MM.1S (cell line): ENCODE results near the gene ADCY4.

Source experiments
- DNase-seq: peaks from one replicate; pipeline ENCODE4 v3.0.0-alpha.2; 2015
- H2AFZ ChIP-seq: fragments of 300-600 bp; sonication (generic); 2 replicates; pipeline ENCODE4 v1.6.0; 2016; ENCODE audit warnings: antibody characterized with exemption, low read length
- H3F3A ChIP-seq: fragments of 300-600 bp; sonication (generic); 2 replicates; pipeline ENCODE4 v1.6.1; 2016; ENCODE audit warnings: mild to moderate bottlenecking, antibody characterized with exemption, low read length, moderate library complexity, mixed read lengths; ENCODE audit not compliant: insufficient read depth
- H3K27ac ChIP-seq: fragments of 300-600 bp; sonication (generic); 2 replicates; pipeline ENCODE4 v1.5.1; 2016; ENCODE audit warnings: mild to moderate bottlenecking, low read length
- H3K27me3 ChIP-seq: fragments of 300-600 bp; sonication (generic); replicated peaks from 2 replicates; pipeline ENCODE4 v1.6.0; 2016; ENCODE audit warnings: low read length; ENCODE audit not compliant: insufficient read depth
- H3K36me3 ChIP-seq: fragments of 300-600 bp; sonication (generic); replicated peaks from 2 replicates; pipeline ENCODE4 v1.6.1; 2016; ENCODE audit warnings: mild to moderate bottlenecking, low read length, mixed read lengths; ENCODE audit not compliant: insufficient read depth
- H3K4me1 ChIP-seq: fragments of 300-600 bp; sonication (generic); 2 replicates; pipeline ENCODE4 v1.6.1; 2016; ENCODE audit warnings: low read length, mixed read lengths
- H3K4me2 ChIP-seq: fragments of 300-600 bp; sonication (generic); 2 replicates; pipeline ENCODE4 v1.6.0; 2016; ENCODE audit warnings: low read depth, low read length
- H3K4me3 ChIP-seq: fragments of 300-600 bp; sonication (generic); 2 replicates; pipeline ENCODE4 v1.5.1; 2016; ENCODE audit warnings: low read length, mixed read lengths
- H3K79me2 ChIP-seq: fragments of 300-600 bp; sonication (generic); 2 replicates; pipeline ENCODE4 v1.6.1; 2016; ENCODE audit warnings: mixed run types, low read length, mixed read lengths
- H3K9ac ChIP-seq: fragments of 300-600 bp; sonication (generic); 2 replicates; pipeline ENCODE4 v1.6.1; 2016; ENCODE audit warnings: low read length, mixed read lengths
- H3K9me2 ChIP-seq: fragments of 300-600 bp; sonication (generic); replicated peaks from 2 replicates; pipeline ENCODE4 v1.6.1; 2016; ENCODE audit warnings: mild to moderate bottlenecking, low read length, mixed read lengths; ENCODE audit not compliant: insufficient read depth
- H3K9me3 ChIP-seq: fragments of 300-600 bp; sonication (generic); replicated peaks from 2 replicates; pipeline ENCODE4 v1.6.1; 2016; ENCODE audit warnings: mild to moderate bottlenecking, low read length, mixed read lengths; ENCODE audit not compliant: insufficient read depth
- H4K20me1 ChIP-seq: fragments of 300-600 bp; sonication (generic); 2 replicates; pipeline ENCODE4 v1.6.1; 2016; ENCODE audit warnings: mild to moderate bottlenecking, low read length, moderate library complexity, mixed read lengths; ENCODE audit not compliant: insufficient read depth
- CTCF ChIP-seq: fragments of 300-600 bp; sonication (generic); IDR thresholded peaks from 2 replicates; pipeline ENCODE4 v1.5.1; 2016; ENCODE audit warnings: antibody characterized with exemption, low read length, mixed read lengths
- EZH2 ChIP-seq: fragments of 300-600 bp; sonication (generic); optimal IDR thresholded peaks from 2 replicates; pipeline ENCODE3; 2017; ENCODE audit warnings: low read depth, mild to moderate bottlenecking, antibody characterized with exemption, low read length, mixed read lengths
- EZH2phosphoT487 ChIP-seq: fragments of 300-600 bp; sonication (generic); IDR thresholded peaks from 2 replicates; pipeline ENCODE4 v1.6.1; 2018; ENCODE audit warnings: antibody characterized with exemption, low read length

The ADCY4 gene

GRCh38 chr14:24378327-24378726 lies 43.5 kb upstream of the ADCY4 start:
- H2AFZ ChIP-seq = no peak overlapping the region
- H3K9me3 ChIP-seq = no peaks in the 10 kb centered on the region
- H3K4me1 ChIP-seq = no peaks in the 10 kb centered on the region
- H3K36me3 ChIP-seq = no peaks in the 10 kb centered on the region
- no peak for TF ChIP-seq EZH2phosphoT487
- H3K27me3 ChIP-seq = no peaks in the 10 kb centered on the region
- H3F3A ChIP-seq = no peaks in the 10 kb centered on the region
- H3K4me2 ChIP-seq = no peak overlapping the region
- DNase-seq = no peak
- no peaks in the 10 kb centered on the region for H3K9me2 ChIP-seq
- H3K79me2 ChIP-seq = no peaks in the 10 kb centered on the region
- H3K27ac ChIP-seq = no peak overlapping the region
- H4K20me1 ChIP-seq = no peaks in the 10 kb centered on the region
- H3K4me3 ChIP-seq = no peak overlapping the region
- no peak overlapping the region for H3K9ac ChIP-seq

GRCh38 chr14:24377657-24378056 lies 42.8 kb upstream of the ADCY4 start:
- Histone ChIP-seq H3K4me1 (no peaks in the 10 kb centered on the region), H3K9ac (no peak overlapping the region), H3K27ac (no peak overlapping the region), H3K4me2 (no peak overlapping the region), H3K9me2 (no peaks in the 10 kb centered on the region), H3K27me3 (no peaks in the 10 kb centered on the region), H3F3A (no peaks in the 10 kb centered on the region), H3K36me3 (no peaks in the 10 kb centered on the region), H2AFZ (no peak overlapping the region), H4K20me1 (no peaks in the 10 kb centered on the region), H3K9me3 (no peaks in the 10 kb centered on the region), H3K79me2 (no peaks in the 10 kb centered on the region), H3K4me3 (no peak overlapping the region)
- TF ChIP-seq EZH2 (no peak), CTCF (no peak), EZH2phosphoT487 (no peak)
- no peak for DNase-seq

- Histone ChIP-seq H3K9me3 (no peaks in the 10 kb centered on the region), H3K4me2 (no peak overlapping the region), H3K79me2 (no peaks in the 10 kb centered on the region), H3K9me2 (no peaks in the 10 kb centered on the region), H3K9ac (no peak overlapping the region), H3K4me1 (no peaks in the 10 kb centered on the region), H3F3A (no peaks in the 10 kb centered on the region), H3K27ac (no peak overlapping the region), H3K4me3 (no peak overlapping the region), H4K20me1 (no peaks in the 10 kb centered on the region), H3K36me3 (no peaks in the 10 kb centered on the region), H2AFZ (no peak overlapping the region), H3K27me3 (no peaks in the 10 kb centered on the region)
- DNase-seq = no peak
- TF ChIP-seq EZH2 (no peak), EZH2phosphoT487 (no peak), CTCF (no peak)
These were observed 42.3 kb upstream of the ADCY4 start for GRCh38 chr14:24377126-24377525.

GRCh38 chr14:24376448-24377070 lies 41.7 kb upstream of the ADCY4 start:
- Histone ChIP-seq H3K9me2 (no peaks in the 10 kb centered on the region), H3K36me3 (no peaks in the 10 kb centered on the region), H3K9me3 (no peaks in the 10 kb centered on the region), H3K9ac (no peak overlapping the region), H3K4me1 (no peaks in the 10 kb centered on the region), H4K20me1 (no peaks in the 10 kb centered on the region), H3F3A (no peaks in the 10 kb centered on the region), H3K4me3 (no peak overlapping the region), H3K27ac (no peak overlapping the region), H3K4me2 (no peak overlapping the region), H3K27me3 (no peaks in the 10 kb centered on the region), H3K79me2 (no peaks in the 10 kb centered on the region), H2AFZ (no peak overlapping the region)
- DNase-seq = no peak
- TF ChIP-seq CTCF = no peak
- TF ChIP-seq EZH2 = no peak
- TF ChIP-seq EZH2phosphoT487 = no peak
